ENCODE measurements around the gene CAMK2D. TPM values are rescaled to one million over a fixed set of nuclear protein-coding genes. Genes with fewer than 3 reads are reported as not detected.

CAMK2D gene
- total and polyA plus RNA-seq, 2 experiments from 2014 or later: 4.9 to 14.6 TPM

DNA sequence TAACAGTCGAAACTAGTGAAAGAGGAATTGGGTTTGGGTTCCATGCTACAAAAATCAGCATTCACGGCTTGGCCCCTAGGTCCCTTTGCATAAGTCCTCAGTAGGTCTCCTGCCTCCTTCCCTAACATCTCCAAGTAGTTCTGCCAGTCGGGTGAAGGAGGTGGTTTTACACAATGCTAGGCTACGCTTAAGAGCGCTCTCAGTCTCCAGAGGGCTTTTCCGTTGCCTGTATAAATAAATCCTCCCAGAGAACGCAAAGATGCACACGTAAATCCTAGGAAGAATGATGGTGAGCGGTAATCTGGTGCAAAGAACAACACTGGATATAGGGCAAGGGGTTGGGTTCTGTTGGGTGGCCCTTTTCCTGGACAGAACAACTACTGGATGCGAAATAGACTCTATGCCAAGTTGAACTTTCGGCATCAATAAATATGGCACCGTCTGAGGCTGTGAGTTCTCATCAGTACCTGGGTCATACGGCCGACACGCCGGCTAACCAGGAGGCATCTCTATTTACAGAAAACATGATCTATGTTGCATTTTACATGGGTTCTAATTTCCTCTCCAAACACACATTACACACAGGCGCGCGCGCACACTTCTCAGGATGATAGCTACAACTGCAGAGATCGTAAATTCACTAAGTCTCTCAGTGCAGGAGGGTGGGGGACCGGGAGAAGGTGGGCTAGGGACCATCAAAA, 1.3 kb downstream of the CAMK2D start (continued):
- TF ChIP-seq, protein P1, sequence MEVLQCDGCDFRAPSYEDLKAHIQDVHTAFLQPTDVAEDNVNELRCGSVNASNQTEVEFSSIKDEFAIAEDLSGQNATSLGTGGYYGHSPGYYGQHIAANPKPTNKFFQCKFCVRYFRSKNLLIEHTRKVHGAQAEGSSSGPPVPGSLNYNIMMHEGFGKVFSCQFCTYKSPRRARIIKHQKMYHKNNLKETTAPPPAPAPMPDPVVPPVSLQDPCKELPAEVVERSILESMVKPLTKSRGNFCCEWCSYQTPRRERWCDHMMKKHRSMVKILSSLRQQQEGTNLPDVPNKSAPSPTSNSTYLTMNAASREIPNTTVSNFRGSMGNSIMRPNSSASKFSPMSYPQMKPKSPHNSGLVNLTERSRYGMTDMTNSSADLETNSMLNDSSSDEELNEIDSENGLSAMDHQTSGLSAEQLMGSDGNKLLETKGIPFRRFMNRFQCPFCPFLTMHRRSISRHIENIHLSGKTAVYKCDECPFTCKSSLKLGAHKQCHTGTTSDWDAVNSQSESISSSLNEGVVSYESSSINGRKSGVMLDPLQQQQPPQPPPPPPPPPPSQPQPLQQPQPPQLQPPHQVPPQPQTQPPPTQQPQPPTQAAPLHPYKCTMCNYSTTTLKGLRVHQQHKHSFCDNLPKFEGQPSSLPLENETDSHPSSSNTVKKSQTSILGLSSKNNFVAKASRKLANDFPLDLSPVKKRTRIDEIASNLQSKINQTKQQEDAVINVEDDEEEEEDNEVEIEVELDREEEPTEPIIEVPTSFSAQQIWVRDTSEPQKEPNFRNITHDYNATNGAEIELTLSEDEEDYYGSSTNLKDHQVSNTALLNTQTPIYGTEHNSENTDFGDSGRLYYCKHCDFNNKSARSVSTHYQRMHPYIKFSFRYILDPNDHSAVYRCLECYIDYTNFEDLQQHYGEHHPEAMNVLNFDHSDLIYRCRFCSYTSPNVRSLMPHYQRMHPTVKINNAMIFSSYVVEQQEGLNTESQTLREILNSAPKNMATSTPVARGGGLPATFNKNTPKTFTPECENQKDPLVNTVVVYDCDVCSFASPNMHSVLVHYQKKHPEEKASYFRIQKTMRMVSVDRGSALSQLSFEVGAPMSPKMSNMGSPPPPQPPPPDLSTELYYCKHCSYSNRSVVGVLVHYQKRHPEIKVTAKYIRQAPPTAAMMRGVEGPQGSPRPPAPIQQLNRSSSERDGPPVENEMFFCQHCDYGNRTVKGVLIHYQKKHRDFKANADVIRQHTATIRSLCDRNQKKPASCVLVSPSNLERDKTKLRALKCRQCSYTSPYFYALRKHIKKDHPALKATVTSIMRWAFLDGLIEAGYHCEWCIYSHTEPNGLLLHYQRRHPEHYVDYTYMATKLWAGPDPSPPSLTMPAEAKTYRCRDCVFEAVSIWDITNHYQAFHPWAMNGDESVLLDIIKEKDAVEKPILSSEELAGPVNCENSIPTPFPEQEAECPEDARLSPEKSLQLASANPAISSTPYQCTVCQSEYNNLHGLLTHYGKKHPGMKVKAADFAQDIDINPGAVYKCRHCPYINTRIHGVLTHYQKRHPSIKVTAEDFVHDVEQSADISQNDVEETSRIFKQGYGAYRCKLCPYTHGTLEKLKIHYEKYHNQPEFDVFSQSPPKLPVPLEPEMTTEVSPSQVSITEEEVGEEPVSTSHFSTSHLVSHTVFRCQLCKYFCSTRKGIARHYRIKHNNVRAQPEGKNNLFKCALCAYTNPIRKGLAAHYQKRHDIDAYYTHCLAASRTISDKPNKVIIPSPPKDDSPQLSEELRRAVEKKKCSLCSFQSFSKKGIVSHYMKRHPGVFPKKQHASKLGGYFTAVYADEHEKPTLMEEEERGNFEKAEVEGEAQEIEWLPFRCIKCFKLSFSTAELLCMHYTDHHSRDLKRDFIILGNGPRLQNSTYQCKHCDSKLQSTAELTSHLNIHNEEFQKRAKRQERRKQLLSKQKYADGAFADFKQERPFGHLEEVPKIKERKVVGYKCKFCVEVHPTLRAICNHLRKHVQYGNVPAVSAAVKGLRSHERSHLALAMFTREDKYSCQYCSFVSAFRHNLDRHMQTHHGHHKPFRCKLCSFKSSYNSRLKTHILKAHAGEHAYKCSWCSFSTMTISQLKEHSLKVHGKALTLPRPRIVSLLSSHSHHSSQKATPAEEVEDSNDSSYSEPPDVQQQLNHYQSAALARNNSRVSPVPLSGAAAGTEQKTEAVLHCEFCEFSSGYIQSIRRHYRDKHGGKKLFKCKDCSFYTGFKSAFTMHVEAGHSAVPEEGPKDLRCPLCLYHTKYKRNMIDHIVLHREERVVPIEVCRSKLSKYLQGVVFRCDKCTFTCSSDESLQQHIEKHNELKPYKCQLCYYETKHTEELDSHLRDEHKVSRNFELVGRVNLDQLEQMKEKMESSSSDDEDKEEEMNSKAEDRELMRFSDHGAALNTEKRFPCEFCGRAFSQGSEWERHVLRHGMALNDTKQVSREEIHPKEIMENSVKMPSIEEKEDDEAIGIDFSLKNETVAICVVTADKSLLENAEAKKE (CRISPR knock-in tag; IDR thresholded peaks at IDR 0.05): peak; percentile 81
- TF ChIP-seq POLR2AphosphoS5 (IDR thresholded peaks at IDR 0.05; ENCODE audit: low read depth): 0 out of 2 replicates have a peak, but pooled peaks have one; percentile 24
- TF ChIP-seq, protein P2, sequence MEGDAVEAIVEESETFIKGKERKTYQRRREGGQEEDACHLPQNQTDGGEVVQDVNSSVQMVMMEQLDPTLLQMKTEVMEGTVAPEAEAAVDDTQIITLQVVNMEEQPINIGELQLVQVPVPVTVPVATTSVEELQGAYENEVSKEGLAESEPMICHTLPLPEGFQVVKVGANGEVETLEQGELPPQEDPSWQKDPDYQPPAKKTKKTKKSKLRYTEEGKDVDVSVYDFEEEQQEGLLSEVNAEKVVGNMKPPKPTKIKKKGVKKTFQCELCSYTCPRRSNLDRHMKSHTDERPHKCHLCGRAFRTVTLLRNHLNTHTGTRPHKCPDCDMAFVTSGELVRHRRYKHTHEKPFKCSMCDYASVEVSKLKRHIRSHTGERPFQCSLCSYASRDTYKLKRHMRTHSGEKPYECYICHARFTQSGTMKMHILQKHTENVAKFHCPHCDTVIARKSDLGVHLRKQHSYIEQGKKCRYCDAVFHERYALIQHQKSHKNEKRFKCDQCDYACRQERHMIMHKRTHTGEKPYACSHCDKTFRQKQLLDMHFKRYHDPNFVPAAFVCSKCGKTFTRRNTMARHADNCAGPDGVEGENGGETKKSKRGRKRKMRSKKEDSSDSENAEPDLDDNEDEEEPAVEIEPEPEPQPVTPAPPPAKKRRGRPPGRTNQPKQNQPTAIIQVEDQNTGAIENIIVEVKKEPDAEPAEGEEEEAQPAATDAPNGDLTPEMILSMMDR (conservative IDR thresholded peaks at IDR 0.05; ENCODE audit: low read depth in 2 of 2): no peak
- no peak for TF ChIP-seq ZNF331 (CRISPR knock-in tag; IDR thresholded peaks at IDR 0.05; ENCODE audit: low read depth)
- TF ChIP-seq EZH2 (IDR thresholded peaks at IDR 0.05; ENCODE audit: low read depth, unreplicated experiment): no peak
- no peak for TF ChIP-seq EZH2phosphoT487 (IDR thresholded peaks at IDR 0.05; ENCODE audit: unreplicated experiment)

DNA sequence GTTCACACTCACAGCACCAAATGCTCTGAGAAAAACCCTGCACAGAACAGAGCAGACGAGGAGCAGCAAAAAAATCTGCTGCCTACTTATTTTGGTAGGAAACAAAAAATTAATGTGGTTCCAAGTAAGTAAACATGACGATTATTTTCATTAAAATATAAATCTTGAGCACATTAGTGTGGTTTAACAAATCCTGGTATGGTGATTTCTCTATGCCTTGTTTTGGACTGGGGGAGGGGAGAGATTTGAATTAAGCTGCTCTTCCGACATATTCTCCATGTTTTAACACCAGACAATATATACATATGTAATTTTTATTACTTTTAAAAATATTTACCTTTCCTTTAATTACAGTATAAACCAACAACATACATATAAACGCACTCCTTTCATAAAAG, 1.8 kb downstream of the CAMK2D start:
- Histone ChIP-seq H3K79me2 (replicated peaks; ENCODE audit: insufficient read depth) (no peaks in the 10 kb centered on the region; the same call in 1 of the 2 replicates), H3F3A (replicated peaks; ENCODE audit: low read depth) (no peaks in the 10 kb centered on the region), H2AFZ (peak overlapping the region; percentile 60; the same call in 1 of the 2 replicates), H3K4me2 (peak overlapping the region; percentile 94), H4K20me1 (replicated peaks; ENCODE audit: insufficient read depth) (no peaks in the 10 kb centered on the region), H3K4me1 (ENCODE audit: insufficient read depth) (peaks cover 51% of the 10 kb centered on the region), H3K27ac (ENCODE audit: low read depth) (no peak overlapping the region), H3K27me3 (ENCODE audit: insufficient read depth) (peaks cover 28% of the 10 kb centered on the region), H3K36me3 (ENCODE audit: insufficient read depth) (no peaks in the 10 kb centered on the region), H3K9me2 (ENCODE audit: insufficient read depth) (no peaks in the 10 kb centered on the region), H3K4me3 (peak overlapping the region; percentile 81)
- Mint-ChIP-seq H3K27ac (no peak overlapping the region), H3K4me3 (peak overlapping the region; percentile 82), H3K36me3 (ENCODE audit: low read depth) (no peaks in the 10 kb centered on the region), H3K27me3 (ENCODE audit: insufficient read depth, low read depth, poor library complexity) (peaks cover 13% of the 10 kb centered on the region), H3K9me3 (no peaks in the 10 kb centered on the region), H3K4me1 (peaks cover 37% of the 10 kb centered on the region)
- ATAC-seq (no peak), DNase-seq (ENCODE audit: low spot score) (no peak)
- TF ChIP-seq, protein P3, sequence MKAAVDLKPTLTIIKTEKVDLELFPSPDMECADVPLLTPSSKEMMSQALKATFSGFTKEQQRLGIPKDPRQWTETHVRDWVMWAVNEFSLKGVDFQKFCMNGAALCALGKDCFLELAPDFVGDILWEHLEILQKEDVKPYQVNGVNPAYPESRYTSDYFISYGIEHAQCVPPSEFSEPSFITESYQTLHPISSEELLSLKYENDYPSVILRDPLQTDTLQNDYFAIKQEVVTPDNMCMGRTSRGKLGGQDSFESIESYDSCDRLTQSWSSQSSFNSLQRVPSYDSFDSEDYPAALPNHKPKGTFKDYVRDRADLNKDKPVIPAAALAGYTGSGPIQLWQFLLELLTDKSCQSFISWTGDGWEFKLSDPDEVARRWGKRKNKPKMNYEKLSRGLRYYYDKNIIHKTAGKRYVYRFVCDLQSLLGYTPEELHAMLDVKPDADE (IDR thresholded peaks at IDR 0.05): no peak
- TF ChIP-seq POLR2AphosphoS5 (IDR thresholded peaks at IDR 0.05; ENCODE audit: low read depth): no peak
- no peak for TF ChIP-seq EZH2phosphoT487 (IDR thresholded peaks at IDR 0.05; ENCODE audit: unreplicated experiment)
- no peak for TF ChIP-seq ZNF331 (CRISPR knock-in tag; IDR thresholded peaks at IDR 0.05; ENCODE audit: low read depth)
- no peak for TF ChIP-seq CREB1 (CRISPR knock-in tag; IDR thresholded peaks at IDR 0.05; ENCODE audit: low read depth)
- TF ChIP-seq, protein P4, sequence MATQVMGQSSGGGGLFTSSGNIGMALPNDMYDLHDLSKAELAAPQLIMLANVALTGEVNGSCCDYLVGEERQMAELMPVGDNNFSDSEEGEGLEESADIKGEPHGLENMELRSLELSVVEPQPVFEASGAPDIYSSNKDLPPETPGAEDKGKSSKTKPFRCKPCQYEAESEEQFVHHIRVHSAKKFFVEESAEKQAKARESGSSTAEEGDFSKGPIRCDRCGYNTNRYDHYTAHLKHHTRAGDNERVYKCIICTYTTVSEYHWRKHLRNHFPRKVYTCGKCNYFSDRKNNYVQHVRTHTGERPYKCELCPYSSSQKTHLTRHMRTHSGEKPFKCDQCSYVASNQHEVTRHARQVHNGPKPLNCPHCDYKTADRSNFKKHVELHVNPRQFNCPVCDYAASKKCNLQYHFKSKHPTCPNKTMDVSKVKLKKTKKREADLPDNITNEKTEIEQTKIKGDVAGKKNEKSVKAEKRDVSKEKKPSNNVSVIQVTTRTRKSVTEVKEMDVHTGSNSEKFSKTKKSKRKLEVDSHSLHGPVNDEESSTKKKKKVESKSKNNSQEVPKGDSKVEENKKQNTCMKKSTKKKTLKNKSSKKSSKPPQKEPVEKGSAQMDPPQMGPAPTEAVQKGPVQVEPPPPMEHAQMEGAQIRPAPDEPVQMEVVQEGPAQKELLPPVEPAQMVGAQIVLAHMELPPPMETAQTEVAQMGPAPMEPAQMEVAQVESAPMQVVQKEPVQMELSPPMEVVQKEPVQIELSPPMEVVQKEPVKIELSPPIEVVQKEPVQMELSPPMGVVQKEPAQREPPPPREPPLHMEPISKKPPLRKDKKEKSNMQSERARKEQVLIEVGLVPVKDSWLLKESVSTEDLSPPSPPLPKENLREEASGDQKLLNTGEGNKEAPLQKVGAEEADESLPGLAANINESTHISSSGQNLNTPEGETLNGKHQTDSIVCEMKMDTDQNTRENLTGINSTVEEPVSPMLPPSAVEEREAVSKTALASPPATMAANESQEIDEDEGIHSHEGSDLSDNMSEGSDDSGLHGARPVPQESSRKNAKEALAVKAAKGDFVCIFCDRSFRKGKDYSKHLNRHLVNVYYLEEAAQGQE (IDR thresholded peaks at IDR 0.05; ENCODE audit: unreplicated experiment): no peak
- TF ChIP-seq JUNB (IDR thresholded peaks at IDR 0.05; ENCODE audit: unreplicated experiment): no peak
